ENCODE measurements around the gene KLHDC1. TPM values are rescaled to one million over a fixed set of nuclear protein-coding genes. Genes with fewer than 3 reads are reported as not detected.
A peak's percentile ranks its signal among the peaks of the same experiment; 100 is the strongest.

The KLHDC1 gene
- total and polyA plus RNA-seq, 9 of the 15 experiments (the other 6 are each of a cell fraction or from before 2014, with no cell fraction given) = 0.08 to 0.41 (median 0.18) TPM

- TF ChIP-seq ZBTB11 (CRISPR knock-in tag; IDR thresholded peaks at IDR 0.05) = no peak
- TF ChIP-seq ZBTB8A (IDR thresholded peaks at IDR 0.05; ENCODE audit: partially characterized antibody) = no peak
- TF ChIP-seq AFF4 (CRISPR knock-in tag; IDR thresholded peaks at IDR 0.05) = 0 out of 2 replicates have a peak, but pooled peaks have one; percentile 30
- TF ChIP-seq TOE1 (IDR thresholded peaks at IDR 0.05; ENCODE audit: borderline replicate concordance) = peak; percentile 25; the same call in 1 of the 2 replicates
- no peak for TF ChIP-seq TOE1 (CRISPR knock-in tag; IDR thresholded peaks at IDR 0.05; ENCODE audit: borderline replicate concordance, low read depth)
- no peak for TF ChIP-seq ETV5 (CRISPR knock-in tag; IDR thresholded peaks at IDR 0.05; ENCODE audit: low read depth)
- TF ChIP-seq PRMT5 (CRISPR knock-in tag; IDR thresholded peaks at IDR 0.05) = no peak
- TF ChIP-seq ZNF407 (IDR thresholded peaks at IDR 0.05; ENCODE audit: low read depth) = peak; percentile 84
Measured at GRCh38 chr14:49692811-49693734, at the start of gene KLHDC1 (continued).

Measured in K562 (cell line).